NCI-H82 (cell line): ENCODE results near the gene ADM.

ENCODE experiments used
- DNase-seq: peaks from one replicate; lab custom pipeline; 2025; lab: John Stamatoyannopoulos, UW

Gene ADM

GRCh38 chr11:10329356-10329755 is 24.5 kb downstream of the ADM start:
- DNase-seq, result no peak

GRCh38 chr11:10329935-10330334 is 25.1 kb downstream of the ADM start:
- DNase-seq, result no peak

- DNase-seq, result peak; percentile 79
These were observed 26.8 kb downstream of the ADM start for GRCh38 chr11:10331548-10332289.

GRCh38 chr11:10333490-10333889 is 28.6 kb downstream of the ADM start:
- DNase-seq, result peak; percentile 35

GRCh38 chr11:10338287-10338686 is 33.4 kb downstream of the ADM start:
- DNase-seq, result no peak

GRCh38 chr11:10348650-10349280 is 43.9 kb downstream of the ADM start:
- DNase-seq, result no peak

GRCh38 chr11:10349281-10349665 is 44.4 kb downstream of the ADM start:
- no peak for DNase-seq

- no peak for DNase-seq
These were observed 44.9 kb downstream of the ADM start for GRCh38 chr11:10349806-10350205.

- no peak for DNase-seq
These were observed 45.5 kb downstream of the ADM start for GRCh38 chr11:10350334-10350733.

GRCh38 chr11:10351435-10351764 is 46.5 kb downstream of the ADM start:
- peak; percentile 83 for DNase-seq

GRCh38 chr11:10351765-10352641 is 47.1 kb downstream of the ADM start:
- DNase-seq, result peak; percentile 83

- DNase-seq, result no peak
These were observed 48.2 kb downstream of the ADM start for GRCh38 chr11:10352921-10353550.

GRCh38 chr11:10354389-10354788 is 49.5 kb downstream of the ADM start:
- no peak for DNase-seq

- DNase-seq, result no peak
These were observed 50.4 kb downstream of the ADM start for GRCh38 chr11:10355257-10355661.

GRCh38 chr11:10356161-10356560 is 51.3 kb downstream of the ADM start:
- DNase-seq, result no peak
